ENCODE results near the gene UGT1A8. TPM values are rescaled to one million over a fixed set of nuclear protein-coding genes. Genes with fewer than 3 reads are reported as not detected.

UGT1A8 gene
- polyA plus RNA-seq, 1 experiment, result not detected

GRCh38 chr2:233772153-233772552 lies 154.7 kb downstream of the UGT1A8 start:
- TF ChIP-seq CTCF (IDR thresholded peaks at IDR 0.05; ENCODE audit: low read depth, low read length), result no peak
- CTCF ChIA-PET, result no interaction called here
- Histone ChIP-seq H3K9me3 (ENCODE audit: control insufficient read depth, insufficient read depth, low read length) (peaks cover 8% of the 10 kb centered on the region), H3K27ac (ENCODE audit: low read depth, low read length) (no peak overlapping the region), H3K27me3 (ENCODE audit: control insufficient read depth, insufficient read depth, low read length) (no peaks in the 10 kb centered on the region), H3K4me3 (ENCODE audit: low read depth, low read length) (no peak overlapping the region)
- POLR2A ChIA-PET, result no interaction called here
- no peak for DNase-seq (ENCODE audit: low read depth, low spot score)

GRCh38 chr2:233772583-233772982 lies 155.2 kb downstream of the UGT1A8 start:
- H3K27ac ChIP-seq (ENCODE audit: low read depth, low read length), result no peak overlapping the region
- peaks cover 8% of the 10 kb centered on the region for H3K9me3 ChIP-seq (ENCODE audit: control insufficient read depth, insufficient read depth, low read length)
- ChIA-PET POLR2A (no interaction called here), CTCF (no interaction called here)
- TF ChIP-seq CTCF (IDR thresholded peaks at IDR 0.05; ENCODE audit: low read depth, low read length), result no peak
- no peak for DNase-seq (ENCODE audit: low read depth, low spot score)
- no peak overlapping the region for H3K4me3 ChIP-seq (ENCODE audit: low read depth, low read length)
- H3K27me3 ChIP-seq (ENCODE audit: control insufficient read depth, insufficient read depth, low read length), result no peaks in the 10 kb centered on the region

- ChIA-PET POLR2A (no interaction called here), CTCF (no interaction called here)
- TF ChIP-seq CTCF (IDR thresholded peaks at IDR 0.05; ENCODE audit: low read depth, low read length), result no peak
- DNase-seq (ENCODE audit: low read depth, low spot score), result no peak
- peaks cover 8% of the 10 kb centered on the region for H3K9me3 ChIP-seq (ENCODE audit: control insufficient read depth, insufficient read depth, low read length)
- no peaks in the 10 kb centered on the region for H3K27me3 ChIP-seq (ENCODE audit: control insufficient read depth, insufficient read depth, low read length)
- H3K4me3 ChIP-seq (ENCODE audit: low read depth, low read length), result no peak overlapping the region
- no peak overlapping the region for H3K27ac ChIP-seq (ENCODE audit: low read depth, low read length)
Measured at GRCh38 chr2:233773854-233774253, 156.4 kb downstream of the UGT1A8 start.

- ChIA-PET POLR2A (no interaction called here), CTCF (interaction anchor here (0.6 kb wide), 1 partner anchor 49 kb away, joined by 4 read pairs; no protein-coding TSS in a partner anchor)
- Histone ChIP-seq H3K27me3 (ENCODE audit: control insufficient read depth, insufficient read depth, low read length) (no peaks in the 10 kb centered on the region), H3K4me3 (ENCODE audit: low read depth, low read length) (no peak overlapping the region), H3K27ac (ENCODE audit: low read depth, low read length) (no peak overlapping the region), H3K9me3 (ENCODE audit: control insufficient read depth, insufficient read depth, low read length) (peaks cover 8% of the 10 kb centered on the region)
- no peak for TF ChIP-seq CTCF (IDR thresholded peaks at IDR 0.05; ENCODE audit: low read depth, low read length)
- DNase-seq (ENCODE audit: low read depth, low spot score), result no peak
Measured at GRCh38 chr2:233775414-233775813, 158.0 kb downstream of the UGT1A8 start.

- ChIA-PET CTCF (no interaction called here), POLR2A (no interaction called here)
- Histone ChIP-seq H3K27ac (ENCODE audit: low read depth, low read length) (no peak within 1 kb of the TSS), H3K9me3 (ENCODE audit: control insufficient read depth, insufficient read depth, low read length) (peaks cover 8% of the 10 kb centered on the region), H3K4me3 (ENCODE audit: low read depth, low read length) (no peak within 1 kb of the TSS), H3K27me3 (ENCODE audit: control insufficient read depth, insufficient read depth, low read length) (peaks cover 2% of the 10 kb centered on the region)
- DNase-seq (ENCODE audit: low read depth, low spot score), result no peak
- TF ChIP-seq CTCF (IDR thresholded peaks at IDR 0.05; ENCODE audit: low read depth, low read length), result no peak
Measured at GRCh38 chr2:233778030-233778429, 160.6 kb downstream of the UGT1A8 start, which contains the start of gene MROH2A. TSS of gene MROH2A (plus strand) at chr2:233778330. CDS start at chr2:233779359, 1,029 bp downstream.

Data from AG04450 (cell line).